SK-N-SH (cell line): ENCODE data around the gene C11orf86. TPM values are rescaled to one million over a fixed set of nuclear protein-coding genes. Genes with fewer than 3 reads are reported as not detected.

Source experiments
- CTCF ChIA-PET: fragments of 300-600, 350-600 bp; formaldehyde crosslinking; extraction: SDS; loops from one replicate; lab custom pipeline; 2021; lab: Yijun Ruan, JAX
- POLR2A ChIA-PET: fragments of 350-600 bp; sonication (Branson Sonifier 250); formaldehyde crosslinking; extraction: SDS; loops from one replicate; lab custom pipeline; 2020; ENCODE audit warnings: antibody characterized with exemption, inconsistent platforms; lab: Yijun Ruan, JAX
- DNase-seq: peaks from one replicate; pipeline ENCODE4 v3.0.0; 2012
- H2AFZ ChIP-seq: fragments of 200-600 bp; sonication (generic); 2 replicates; pipeline ENCODE4 v1.8.1; 2016; ENCODE audit warnings: antibody characterized with exemption, mild to moderate bottlenecking, low read depth
- H3F3A ChIP-seq: fragments of 200-600 bp; sonication (generic); replicated peaks from 2 replicates; pipeline ENCODE3; 2016; ENCODE audit warnings: antibody characterized with exemption, mild to moderate bottlenecking; ENCODE audit not compliant: insufficient read depth
- H3K27ac ChIP-seq, 2 experiments: fragments of 200-500 bp in 1 of 2; fragments of 200-600 bp in 1 of 2; sonication (Bioruptor generic) in 1 of 2; sonication (generic), shearing (Covaris generic) in 1 of 2; 2 replicates each; pipeline versions ENCODE4 v1.5.1 to v1.6.1; 2014 to 2016; ENCODE audit warnings: low read depth in 2 of 2, inconsistent platforms in 1 of 2, low read length in 1 of 2, mild to moderate bottlenecking in 1 of 2, mixed read lengths in 1 of 2
- H3K27me3 ChIP-seq: fragments of 200-600 bp; sonication (generic), shearing (Covaris generic); 2 replicates; pipeline ENCODE4 v1.6.1; 2016; ENCODE audit warnings: mixed run types; ENCODE audit not compliant: insufficient read depth
- H3K36me3 ChIP-seq, 2 experiments: fragments of 200-500 bp in 1 of 2; fragments of 200-600 bp in 1 of 2; sonication (Bioruptor generic) in 1 of 2; sonication (generic) in 1 of 2; replicated peaks in 1 of 2; 2 replicates each; pipeline versions ENCODE3 to v1.5.1; 2014 to 2016; ENCODE audit warnings: low read length in 1 of 2, mild to moderate bottlenecking in 1 of 2; ENCODE audit not compliant: insufficient read depth in 2 of 2, control insufficient read depth in 1 of 2
- H3K4me1 ChIP-seq, 2 experiments: fragments of 200-500 bp in 1 of 2; fragments of 200-600 bp in 1 of 2; sonication (Bioruptor generic) in 1 of 2; sonication (generic), shearing (Covaris generic) in 1 of 2; 2 replicates each; pipeline versions ENCODE4 v1.5.1 to v1.6.1; 2014 to 2016; ENCODE audit warnings: low read depth in 1 of 2, low read length in 1 of 2, mixed run types in 1 of 2; ENCODE audit not compliant: insufficient read depth in 2 of 2, control insufficient read depth in 1 of 2
- H3K4me2 ChIP-seq: fragments of 200-600 bp; sonication (generic), shearing (Covaris generic); 2 replicates; pipeline ENCODE4 v1.6.1; 2017; ENCODE audit warnings: mixed run types
- H3K4me3 ChIP-seq, 2 experiments: fragments of 200-500 bp in 1 of 2; fragments of 200-600 bp in 1 of 2; sonication (Bioruptor generic) in 1 of 2; sonication (generic), shearing (Covaris generic) in 1 of 2; 2 replicates each; pipeline versions ENCODE4 v1.5.1 to v1.8.1; 2014 to 2016; ENCODE audit warnings: low read depth in 2 of 2, inconsistent platforms in 1 of 2, low read length in 1 of 2, mild to moderate bottlenecking in 1 of 2, mixed read lengths in 1 of 2, moderate library complexity in 1 of 2
- H3K79me2 ChIP-seq: fragments of 200-600 bp; sonication (generic); 2 replicates; pipeline ENCODE4 v1.8.1; 2017; ENCODE audit warnings: mild to moderate bottlenecking; ENCODE audit not compliant: insufficient read depth
- H3K9ac ChIP-seq: fragments of 200-600 bp; sonication (generic); 2 replicates; pipeline ENCODE4 v1.6.1; 2017; ENCODE audit warnings: mixed run types
- H3K9me2 ChIP-seq: fragments of 200-600 bp; sonication (generic); 2 replicates; pipeline ENCODE4 v1.6.1; 2017; ENCODE audit warnings: mixed run types
- H3K9me3 ChIP-seq: fragments of 200-600 bp; sonication (generic); 2 replicates; pipeline ENCODE4 v1.6.1; 2017; ENCODE audit warnings: mixed run types, mild to moderate bottlenecking, moderate library complexity
- H4K20me1 ChIP-seq: fragments of 200-600 bp; sonication (generic); 2 replicates; pipeline ENCODE4 v1.6.1; 2017; ENCODE audit warnings: mild to moderate bottlenecking, mixed run types; ENCODE audit not compliant: insufficient read depth
- CHD2 ChIP-seq: fragments of 150-350 bp; IDR thresholded peaks from 2 replicates; pipeline ENCODE4 v1.6.1; 2018; ENCODE audit warnings: low read length; ENCODE audit not compliant: partially characterized antibody
- ELF1 ChIP-seq: IDR thresholded peaks from 2 replicates; pipeline ENCODE4 v1.4.0; 2012
- EP300 ChIP-seq, 2 experiments: IDR thresholded peaks; 2 replicates each; pipeline versions ENCODE4 v1.4.0 to v1.6.1; 2012; ENCODE audit warnings: borderline replicate concordance in 1 of 2, low read depth in 1 of 2, low read length in 1 of 2
- EZH2phosphoT487 ChIP-seq: fragments of 200-600 bp; sonication (generic); IDR thresholded peaks from 2 replicates; pipeline ENCODE4 v1.6.1; 2017; ENCODE audit warnings: low read depth, mixed run types, mild to moderate bottlenecking, antibody characterized with exemption, moderate library complexity, borderline replicate concordance
- FOXJ3 ChIP-seq: sonication (generic); formaldehyde crosslinking; IDR thresholded peaks from 2 replicates; pipeline ENCODE4 v1.5.1; 2020; ENCODE audit warnings: mild to moderate bottlenecking, missing genetic modification reagents
- FOXM1 ChIP-seq: IDR thresholded peaks from 2 replicates; pipeline ENCODE4 v1.4.0; 2012; ENCODE audit warnings: low read depth, mild to moderate bottlenecking
- GABPA ChIP-seq: IDR thresholded peaks from 2 replicates; pipeline ENCODE4 v1.4.0; 2012; ENCODE audit warnings: low read depth, mild to moderate bottlenecking
- GATA2 ChIP-seq: sonication (generic); formaldehyde crosslinking; IDR thresholded peaks from 2 replicates; pipeline ENCODE4 v1.5.0; 2020; ENCODE audit warnings: mild to moderate bottlenecking, missing genetic modification reagents
- IRF3 ChIP-seq: fragments of 150-350 bp; IDR thresholded peaks from 2 replicates; pipeline ENCODE4 v1.6.1; 2016; ENCODE audit warnings: mild to moderate bottlenecking, low read depth, low read length
- JUND ChIP-seq: IDR thresholded peaks from 2 replicates; pipeline ENCODE4 v1.4.0; 2012
- MXI1 ChIP-seq: IDR thresholded peaks from 2 replicates; pipeline ENCODE4 v1.6.1; 2012; ENCODE audit warnings: mild to moderate bottlenecking, low read depth, low read length, improper control_type of control experiment
- NRF1 ChIP-seq: IDR thresholded peaks from 2 replicates; pipeline ENCODE4 v1.6.1; 2012; ENCODE audit warnings: low read depth, mild to moderate bottlenecking, low read length
- PBX3 ChIP-seq: IDR thresholded peaks from 2 replicates; pipeline ENCODE4; 2012
- POLR2AphosphoS5 ChIP-seq: IDR thresholded peaks from 2 replicates; pipeline ENCODE4 v1.6.1; 2012; ENCODE audit warnings: low read depth, low read length
- REST ChIP-seq: IDR thresholded peaks from 2 replicates; pipeline ENCODE4 v1.6.1; 2012; ENCODE audit warnings: mild to moderate bottlenecking, low read depth, low read length, moderate library complexity
- SIN3A ChIP-seq: IDR thresholded peaks from 2 replicates; pipeline ENCODE4 v1.6.1; 2012; ENCODE audit warnings: low read depth, mild to moderate bottlenecking, low read length, moderate library complexity, borderline replicate concordance
- TAF1 ChIP-seq: IDR thresholded peaks from 2 replicates; pipeline ENCODE4 v1.6.1; 2012; ENCODE audit warnings: low read depth, mild to moderate bottlenecking, low read length, moderate library complexity, borderline replicate concordance
- TCF12 ChIP-seq: IDR thresholded peaks from 2 replicates; pipeline ENCODE4 v1.4.0; 2012
- TEAD4 ChIP-seq: IDR thresholded peaks from 2 replicates; pipeline ENCODE4 v1.4.0; 2012; ENCODE audit warnings: mild to moderate bottlenecking, borderline replicate concordance; ENCODE audit not compliant: insufficient read depth
- WGBS: methylation state at CpG from one replicate; pipeline ENCODE4 v1.1.6; 2017; ENCODE audit warnings: low lambda C conversion rate; 5-methylcytosine and 5-hydroxymethylcytosine counted together
- polyA plus RNA-seq, 3 experiments: library from polyadenylated mRNA; depleted of rRNA; stranded (reverse); fragments of >200 nt; gene quantifications; 2 replicates each; pipeline ENCODE4 v1.2.3, GENCODE V29; 2012

C11orf86 gene
- polyA plus RNA-seq, 1 of the 3 experiments (the other 2 are of a cell fraction): 0.08 TPM

- TF ChIP-seq TEAD4 (no peak), TCF12 (no peak), SIN3A (no peak), EP300 (IDR thresholded peaks at IDR 0.05; ENCODE audit: borderline replicate concordance in 1 of 2, low read depth in 1 of 2, low read length in 1 of 2) (no peak), FOXJ3 (CRISPR knock-in tag) (no peak), TAF1 (no peak), IRF3 (no peak), PBX3 (no peak), GABPA (no peak), GATA2 (CRISPR knock-in tag) (no peak), JUND (no peak), ELF1 (no peak), EZH2phosphoT487 (no peak), REST (no peak), FOXM1 (no peak), POLR2AphosphoS5 (no peak), NRF1 (no peak), CHD2 (no peak), MXI1 (no peak)
- 91% methylated on average over 8 of the region's 8 CpGs for WGBS
These were observed 39.9 kb downstream of the C11orf86 start for GRCh38 chr11:67015048-67015447.

More at GRCh38 chr11:67015048-67015447, 39.9 kb downstream of the C11orf86 start:
- H3K4me3 ChIP-seq: no peak overlapping the region
- no peaks in the 10 kb centered on the region for H3K36me3 ChIP-seq
- H4K20me1 ChIP-seq: no peaks in the 10 kb centered on the region
- no peak overlapping the region for H3K4me2 ChIP-seq
- no peak overlapping the region for H3K9ac ChIP-seq
- no peak for DNase-seq
- POLR2A ChIA-PET: no interaction called here
- no peaks in the 10 kb centered on the region for H3K9me3 ChIP-seq
- H3K27me3 ChIP-seq: no peaks in the 10 kb centered on the region
- H3K4me1 ChIP-seq: peaks cover 0 to 3% of the 10 kb centered on the region in 2 experiments; a peak in 1 of 4 replicates
- CTCF ChIA-PET: interaction anchor here (1.1 to 1.5 kb wide), 2 partner anchors 15 to 40 kb away, joined by 3 to 4 read pairs; partner anchors contain the start of gene C11orf86
- no peaks in the 10 kb centered on the region for H3K79me2 ChIP-seq
- H2AFZ ChIP-seq: no peak overlapping the region
- no peak overlapping the region for H3K27ac ChIP-seq
- H3F3A ChIP-seq: no peaks in the 10 kb centered on the region
- no peaks in the 10 kb centered on the region for H3K9me2 ChIP-seq
